HG03565 (cell line): ENCODE results near the gene FRMD5.

ENCODE experiments used
- ATAC-seq: cut with Tn5 transposase; IDR thresholded peaks from one replicate; pipeline ENCODE4 v1.9.1; 2021; ENCODE audit warnings: mild to moderate bottlenecking, moderate library complexity; ENCODE audit not compliant: unreplicated experiment

Gene FRMD5

DNA sequence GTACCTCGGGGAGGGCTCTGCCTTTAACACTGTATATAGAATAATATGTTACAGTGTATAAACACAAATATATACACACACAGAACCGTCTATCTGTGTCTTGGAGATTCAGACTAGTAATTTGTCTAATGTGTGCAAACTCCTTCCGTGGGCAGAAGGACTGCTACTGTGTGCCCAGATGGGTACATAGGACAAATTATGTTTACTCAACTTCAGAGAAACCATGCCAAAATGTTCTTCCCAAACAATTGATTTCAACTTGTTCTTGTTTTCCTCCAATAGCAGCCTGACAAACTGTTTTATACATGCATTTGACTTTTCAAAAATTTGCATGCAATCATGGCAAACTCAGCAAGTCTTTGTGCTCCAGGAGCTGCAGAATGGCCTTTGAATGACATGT lies 97.5 kb downstream of the FRMD5 start:
- ATAC-seq: no peak

GRCh38 chr15:44096596-44096995 lies 98.5 kb downstream of the FRMD5 start:
- ATAC-seq: no peak

GRCh38 chr15:44094781-44095180 lies 100.3 kb downstream of the FRMD5 start:
- ATAC-seq: no peak

GRCh38 chr15:44093836-44094235 lies 101.2 kb downstream of the FRMD5 start:
- ATAC-seq: no peak

DNA sequence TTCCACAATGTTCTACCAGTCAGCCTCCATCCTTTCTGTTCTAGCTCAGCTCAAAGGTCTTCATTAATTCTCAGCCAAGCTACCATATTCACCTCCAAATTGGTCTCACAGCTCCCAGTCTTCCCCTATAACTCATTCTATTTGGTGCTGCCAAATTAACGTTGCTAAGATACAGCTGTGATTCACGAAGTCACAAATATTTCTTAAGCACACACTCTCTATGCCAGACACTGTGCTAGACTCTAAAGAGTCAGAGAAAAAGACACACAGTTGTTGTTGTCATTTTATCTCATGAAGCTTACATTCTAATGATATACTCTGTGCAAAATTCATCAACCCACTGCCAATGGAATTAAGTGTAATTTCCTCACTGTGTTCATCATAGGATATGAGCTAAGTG lies 102.8 kb downstream of the FRMD5 start:
- ATAC-seq: no peak

- ATAC-seq: no peak
Observed at GRCh38 chr15:44087578-44088465, 107.2 kb downstream of the FRMD5 start.

DNA sequence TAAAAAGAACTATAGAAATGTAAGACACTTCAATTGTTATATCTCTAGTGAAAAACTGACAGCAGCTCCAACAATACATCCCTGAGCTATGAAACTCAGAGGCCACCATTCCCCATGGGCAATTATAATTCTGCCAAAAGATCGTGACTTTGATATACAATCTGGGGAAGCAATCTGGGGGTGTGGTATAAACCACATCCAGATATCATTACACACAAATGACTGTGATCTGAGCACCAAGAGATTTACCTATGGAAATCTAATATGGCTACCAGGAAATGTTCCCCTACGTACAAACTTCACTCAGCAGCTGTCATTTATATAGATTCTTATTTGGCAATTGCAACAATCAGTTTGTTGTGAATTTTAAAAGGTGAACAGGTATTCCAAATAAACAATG lies 110.3 kb downstream of the FRMD5 start:
- ATAC-seq: no peak

GRCh38 chr15:44084171-44084570 lies 110.9 kb downstream of the FRMD5 start:
- ATAC-seq: no peak

DNA sequence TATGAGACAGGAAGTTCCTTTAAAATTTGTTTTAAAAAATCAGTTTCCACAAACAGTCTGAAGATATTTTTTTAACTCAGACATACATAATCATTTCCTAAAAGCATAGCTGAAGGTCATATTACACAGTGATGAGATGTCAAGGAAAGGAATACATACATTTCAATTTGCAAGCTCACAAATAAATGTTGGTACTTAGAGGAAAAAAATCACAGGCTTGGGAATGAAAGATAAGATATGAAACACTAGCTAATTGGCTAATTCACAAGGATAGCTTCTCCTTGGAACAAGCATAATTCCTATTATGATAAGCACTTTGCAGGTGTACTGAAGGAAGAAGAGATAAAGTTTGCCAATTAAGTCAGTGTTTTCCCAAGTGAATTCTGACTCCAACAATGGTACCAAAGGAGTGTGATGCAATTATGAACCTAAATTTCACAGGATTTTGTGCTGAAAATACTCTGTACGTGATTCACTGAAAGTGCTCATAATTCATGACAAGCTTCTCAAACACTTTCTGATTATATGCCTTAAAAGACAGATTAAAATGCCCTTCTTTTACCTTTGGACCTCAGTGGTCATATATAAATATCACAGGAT lies 112.4 kb downstream of the FRMD5 start:
- ATAC-seq: no peak

GRCh38 chr15:44081026-44082013 lies 113.8 kb downstream of the FRMD5 start:
- no peak for ATAC-seq

DNA sequence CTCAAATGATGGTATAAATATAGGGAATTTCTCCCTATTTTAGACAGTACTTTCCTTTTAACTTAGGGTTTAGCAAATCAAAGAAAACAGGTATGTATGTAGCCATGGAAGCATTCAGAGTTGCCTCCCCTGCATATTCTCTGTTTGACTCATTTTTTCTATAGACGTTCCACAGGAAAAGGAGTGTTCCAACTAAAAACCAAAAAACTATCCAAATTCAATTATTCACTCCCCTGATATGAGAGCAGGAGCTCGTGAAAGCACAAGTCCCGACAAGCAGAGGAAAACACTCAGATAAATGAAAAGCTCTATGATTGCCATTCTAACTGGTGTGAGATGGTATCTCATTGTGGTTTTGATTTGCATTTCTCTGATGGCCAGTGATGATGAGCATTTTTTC lies 119.5 kb downstream of the FRMD5 start:
- no peak for ATAC-seq

GRCh38 chr15:44069489-44069888 lies 125.6 kb downstream of the FRMD5 start:
- no peak for ATAC-seq

GRCh38 chr15:44068347-44068746 lies 126.7 kb downstream of the FRMD5 start:
- ATAC-seq: no peak

DNA sequence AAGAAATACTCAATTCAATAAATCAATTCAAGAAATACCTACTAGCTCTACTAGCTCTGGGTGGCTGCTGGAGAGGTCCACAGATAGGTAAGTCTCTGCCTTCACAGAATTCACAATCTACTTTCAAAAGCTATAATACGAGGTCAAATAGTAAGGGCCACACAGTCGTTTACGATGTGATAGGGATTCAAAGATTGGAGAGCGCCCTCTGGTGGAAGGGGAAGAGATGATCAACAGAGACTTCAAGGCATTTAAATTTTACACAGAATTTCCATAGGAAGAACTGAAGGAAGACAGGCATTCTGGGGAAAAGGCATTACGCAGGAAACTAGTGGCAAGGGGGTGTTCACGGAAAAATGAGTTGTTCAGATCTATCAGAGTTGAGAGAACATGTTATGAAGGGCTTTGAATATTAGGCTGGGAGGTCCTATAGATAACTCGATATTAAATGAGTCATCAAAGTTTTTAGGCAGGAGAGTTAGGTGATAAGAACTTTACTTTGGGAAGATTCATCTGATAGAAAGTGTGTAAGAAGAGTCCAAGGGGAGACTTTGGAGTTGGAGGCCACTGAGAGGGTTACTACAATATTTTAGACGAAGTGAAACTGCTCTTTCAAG lies 128.8 kb downstream of the FRMD5 start:
- no peak for ATAC-seq

DNA sequence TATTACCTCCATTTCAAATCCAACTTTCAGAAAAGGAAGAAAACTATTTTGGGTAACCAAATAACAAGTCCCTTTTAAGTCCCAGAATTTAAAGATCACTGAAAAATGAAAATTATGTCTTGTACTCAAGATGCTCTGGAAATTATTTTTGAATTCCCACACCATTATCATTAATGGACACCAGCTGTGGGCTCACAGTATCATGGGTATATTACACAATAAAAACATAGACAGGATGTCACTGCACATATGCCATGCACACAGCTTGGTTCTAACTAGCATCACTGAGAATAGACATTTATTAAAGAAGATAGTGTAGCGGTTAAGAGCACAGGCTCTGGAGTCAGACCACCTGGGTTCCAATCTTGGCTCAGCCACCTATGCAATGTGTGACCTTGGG lies 130.4 kb downstream of the FRMD5 start:
- ATAC-seq: no peak

GRCh38 chr15:44058126-44058525 lies 136.9 kb downstream of the FRMD5 start:
- ATAC-seq: no peak

GRCh38 chr15:44045661-44046060 lies 149.4 kb downstream of the FRMD5 start:
- no peak for ATAC-seq

DNA sequence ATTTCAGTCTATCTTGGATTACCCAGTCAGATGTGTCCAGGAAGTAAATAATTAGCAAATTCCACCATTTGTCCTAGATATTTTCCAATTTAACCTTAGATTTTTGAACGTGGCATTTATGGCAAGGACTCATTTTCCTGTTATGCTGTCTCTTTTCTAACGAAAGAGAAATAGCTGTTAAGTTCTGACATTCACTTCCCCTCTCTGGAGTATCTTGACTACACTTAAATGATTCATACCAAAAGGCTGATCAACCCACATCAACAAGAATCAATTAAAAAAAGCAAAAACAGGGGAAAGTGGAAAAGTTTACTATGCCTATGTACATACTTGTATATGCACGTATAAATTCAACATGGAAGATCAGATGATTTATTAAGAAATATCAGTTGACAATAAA lies 149.9 kb downstream of the FRMD5 start:
- no peak for ATAC-seq

DNA sequence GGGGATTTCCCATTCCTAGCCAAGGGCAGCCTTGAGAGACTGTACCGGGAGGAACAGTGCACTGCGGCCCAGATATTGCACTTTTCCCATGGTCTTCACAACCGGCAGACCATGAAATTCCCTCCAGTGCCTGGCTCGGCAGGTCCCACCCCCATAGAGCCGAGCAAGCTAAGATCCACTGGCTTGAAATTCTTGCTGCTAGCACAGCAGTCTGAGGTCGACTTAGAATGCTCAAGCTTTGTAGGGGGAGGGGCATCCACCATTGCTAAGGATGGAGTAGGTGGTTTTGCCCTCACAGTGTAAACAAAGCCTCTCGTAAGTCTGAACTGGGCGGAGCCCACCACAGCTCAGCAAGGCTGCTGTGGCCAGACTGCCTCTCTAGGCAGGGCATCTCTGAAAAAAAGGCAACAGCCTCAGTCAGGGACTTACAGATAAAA lies 156.3 kb downstream of the FRMD5 start:
- no peak for ATAC-seq

- no peak for ATAC-seq
Observed at GRCh38 chr15:44035781-44036699, 159.0 kb downstream of the FRMD5 start.
